GM21447 (cell line): Measurements from ENCODE around the gene MVP.
A peak's percentile ranks its signal among the peaks of the same experiment; 100 is the strongest.

Source experiments
- ATAC-seq: cut with Tn5 transposase; IDR thresholded peaks from one replicate; pipeline ENCODE4 v1.9.1; 2021; ENCODE audit not compliant: unreplicated experiment

MVP gene

GRCh38 chr16:29804020-29804419 lies 16.2 kb upstream of the MVP start:
- ATAC-seq = no peak

GRCh38 chr16:29804455-29805231 lies 15.6 kb upstream of the MVP start:
- ATAC-seq = no peak

GRCh38 chr16:29805232-29806098 lies 14.8 kb upstream of the MVP start:
- ATAC-seq = peak; percentile 47

GRCh38 chr16:29806099-29806579 lies 14.1 kb upstream of the MVP start, which contains the start of gene MAZ:
MAZ (plus strand) TSS chr16:29806529; CDS start chr16:29806702, 173 bp downstream.
- no peak for ATAC-seq

GRCh38 chr16:29806641-29807425 lies 13.4 kb upstream of the MVP start:
- no peak for ATAC-seq

GRCh38 chr16:29807426-29808218 lies 12.6 kb upstream of the MVP start:
- ATAC-seq = peak; percentile 26

GRCh38 chr16:29808219-29808900 lies 11.9 kb upstream of the MVP start:
- no peak for ATAC-seq

GRCh38 chr16:29809031-29809747 lies 11.1 kb upstream of the MVP start:
- ATAC-seq = no peak

GRCh38 chr16:29809850-29810698 lies 10.2 kb upstream of the MVP start:
- no peak for ATAC-seq

- ATAC-seq = no peak
These were observed 9.5 kb upstream of the MVP start for GRCh38 chr16:29810699-29811169.

- peak; percentile 35 for ATAC-seq
These were observed 8.9 kb upstream of the MVP start for GRCh38 chr16:29811170-29811895.

- no peak for ATAC-seq
These were observed 8.2 kb upstream of the MVP start, which contains the start of gene PRRT2 for GRCh38 chr16:29811896-29812665. PRRT2 (plus strand) TSS chr16:29812193; CDS start chr16:29813055, 862 bp downstream.

- no peak for ATAC-seq
These were observed 7.3 kb upstream of the MVP start for GRCh38 chr16:29812754-29813643.

- no peak for ATAC-seq
These were observed 6.4 kb upstream of the MVP start for GRCh38 chr16:29813644-29814562.
